ENCODE results near the gene SSUH2.
"Not testable (repeated sequence)": the region's sequence is repeated elsewhere in the genome, so short reads cannot be mapped to it uniquely, and the experiment has no call there.

The SSUH2 gene

GRCh38 chr3:8603115-8603710, 41.4 kb downstream of the SSUH2 start:
- TF ChIP-seq POLR2A (IDR thresholded peaks at IDR 0.05; ENCODE audit: low read depth, low read length), result no peak
- FAIRE-seq (no peak), DNase-seq (ENCODE audit: insufficient read length, low spot score) (no peak)

- FAIRE-seq (no peak), DNase-seq (ENCODE audit: insufficient read length, low spot score) (no peak)
- TF ChIP-seq POLR2A (IDR thresholded peaks at IDR 0.05; ENCODE audit: low read depth, low read length), result no peak
Observed at GRCh38 chr3:8600457-8600856, 44.1 kb downstream of the SSUH2 start.

- FAIRE-seq (no peak), DNase-seq (ENCODE audit: insufficient read length, low spot score) (no peak)
- no peak for TF ChIP-seq POLR2A (IDR thresholded peaks at IDR 0.05; ENCODE audit: low read depth, low read length)
Observed at GRCh38 chr3:8599146-8599545, 45.5 kb downstream of the SSUH2 start.

- no peak for FAIRE-seq
- no peak for TF ChIP-seq POLR2A (IDR thresholded peaks at IDR 0.05; ENCODE audit: low read depth, low read length)
- DNase-seq (ENCODE audit: insufficient read length, low spot score), result no peak
Observed at GRCh38 chr3:8597219-8597853, 47.3 kb downstream of the SSUH2 start.

GRCh38 chr3:8596321-8597218, 48.0 kb downstream of the SSUH2 start:
- FAIRE-seq (no peak), DNase-seq (ENCODE audit: insufficient read length, low spot score) (no peak)
- no peak for TF ChIP-seq POLR2A (IDR thresholded peaks at IDR 0.05; ENCODE audit: low read depth, low read length)

GRCh38 chr3:8595695-8596115, 48.9 kb downstream of the SSUH2 start:
- FAIRE-seq (no peak), DNase-seq (ENCODE audit: insufficient read length, low spot score) (no peak)
- no peak for TF ChIP-seq POLR2A (IDR thresholded peaks at IDR 0.05; ENCODE audit: low read depth, low read length)

GRCh38 chr3:8595252-8595651, 49.3 kb downstream of the SSUH2 start:
- FAIRE-seq (no peak), DNase-seq (ENCODE audit: insufficient read length, low spot score) (no peak)
- no peak for TF ChIP-seq POLR2A (IDR thresholded peaks at IDR 0.05; ENCODE audit: low read depth, low read length)

GRCh38 chr3:8593021-8593827, 51.4 kb downstream of the SSUH2 start:
- no peak for TF ChIP-seq POLR2A (IDR thresholded peaks at IDR 0.05; ENCODE audit: low read depth, low read length)
- FAIRE-seq, result no peak
- no peak for DNase-seq (ENCODE audit: insufficient read length, low spot score)

GRCh38 chr3:8589880-8590556, 54.6 kb downstream of the SSUH2 start:
- DNase-seq (ENCODE audit: insufficient read length, low spot score) (no peak), FAIRE-seq (no peak)
- no peak for TF ChIP-seq POLR2A (IDR thresholded peaks at IDR 0.05; ENCODE audit: low read depth, low read length)

GRCh38 chr3:8584661-8585060, 59.9 kb downstream of the SSUH2 start:
- no peak for FAIRE-seq

GRCh38 chr3:8581806-8582445, 62.7 kb downstream of the SSUH2 start:
- no peak for DNase-seq (ENCODE audit: insufficient read length, low spot score)
- no peak for TF ChIP-seq POLR2A (IDR thresholded peaks at IDR 0.05; ENCODE audit: low read depth, low read length)
- no peak for FAIRE-seq

More at GRCh38 chr3:8584661-8585060, 59.9 kb downstream of the SSUH2 start:
- no peak for DNase-seq (ENCODE audit: insufficient read length, low spot score)
- TF ChIP-seq POLR2A (IDR thresholded peaks at IDR 0.05; ENCODE audit: low read depth, low read length), result no peak

- no peak for FAIRE-seq
- TF ChIP-seq POLR2A (IDR thresholded peaks at IDR 0.05; ENCODE audit: low read depth, low read length), result no peak
- DNase-seq (ENCODE audit: insufficient read length, low spot score), result no peak
Observed at GRCh38 chr3:8581373-8581772, 63.2 kb downstream of the SSUH2 start.

- DNase-seq (ENCODE audit: insufficient read length, low spot score); FAIRE-seq: not testable (repeated sequence)
Observed at GRCh38 chr3:8580434-8580833, 64.2 kb downstream of the SSUH2 start.

Measured in H54 (cell line).